Left lobe of liver (tissue), 2 donors: ENCODE measurements around the gene KIF4A. TPM values are rescaled to one million over a fixed set of nuclear protein-coding genes. Genes with fewer than 3 reads are reported as not detected.
"Not testable (repeated sequence)": the region's sequence is repeated elsewhere in the genome, so short reads cannot be mapped to it uniquely, and the experiment has no call there.

ENCODE experiments used
- ATAC-seq: fragments of 200-7000 bp; cut with Tn5 transposase; one replicate; pipeline ENCODE4 v1.9.1; 2020; ENCODE audit warnings: mild to moderate bottlenecking, moderate library complexity
- DNase-seq: peaks from one replicate; pipeline ENCODE4 v3.0.0-alpha.2; 2020; ENCODE audit warnings: low spot score
- total RNA-seq: library from RNA; stranded (reverse); gene quantifications from one replicate; pipeline ENCODE4 v1.2.1, GENCODE V29; 2021
- donor health status: DM: no; HTN: no; CAD: no; lungs with moderate emphysema.
- donor health status: DM: no; HTN: yes; CAD: no.

KIF4A gene
- total RNA-seq, 1 donor from 2014 or later = 0.15 TPM

DNA sequence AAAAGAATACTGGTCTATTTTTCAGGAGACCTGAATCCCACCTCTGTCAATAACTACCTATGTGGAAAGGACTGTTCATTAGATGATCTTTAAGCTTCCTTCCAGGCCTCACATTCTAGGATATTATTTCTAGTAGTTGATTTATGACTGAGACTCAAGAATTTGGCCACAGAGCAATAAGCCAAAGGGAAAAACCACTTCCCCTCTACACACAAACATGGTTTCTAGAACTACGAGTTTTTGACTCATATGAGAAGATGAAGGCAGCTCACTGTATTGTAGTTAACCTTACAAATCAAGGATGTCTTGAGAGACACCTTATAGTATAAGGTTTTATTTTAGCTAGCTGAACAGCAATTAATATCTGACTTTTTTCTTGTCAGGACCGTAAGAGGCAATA, 96.3 kb downstream of the KIF4A start:
- DNase-seq (no peak), ATAC-seq (no peak)

DNA sequence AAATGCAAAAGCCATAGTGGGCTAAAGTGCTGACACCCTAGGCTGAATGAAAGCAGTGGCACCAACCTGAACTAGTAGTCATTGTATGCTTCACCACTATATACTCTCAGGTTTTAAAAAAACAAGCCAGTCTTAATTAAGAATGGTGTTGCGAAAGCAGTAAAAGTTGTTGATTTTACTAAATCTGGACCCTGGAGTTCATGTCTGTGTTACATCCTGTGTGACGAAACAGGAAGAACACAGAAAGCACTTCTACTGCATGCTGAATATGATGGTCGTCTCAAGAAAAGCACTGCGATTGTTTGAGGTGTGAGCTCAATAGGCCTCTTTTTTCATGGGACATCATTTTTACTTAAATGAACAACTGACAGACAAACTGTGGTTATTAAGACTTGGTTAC, 109.0 kb downstream of the KIF4A start:
- DNase-seq (no peak), ATAC-seq (no peak)

DNA sequence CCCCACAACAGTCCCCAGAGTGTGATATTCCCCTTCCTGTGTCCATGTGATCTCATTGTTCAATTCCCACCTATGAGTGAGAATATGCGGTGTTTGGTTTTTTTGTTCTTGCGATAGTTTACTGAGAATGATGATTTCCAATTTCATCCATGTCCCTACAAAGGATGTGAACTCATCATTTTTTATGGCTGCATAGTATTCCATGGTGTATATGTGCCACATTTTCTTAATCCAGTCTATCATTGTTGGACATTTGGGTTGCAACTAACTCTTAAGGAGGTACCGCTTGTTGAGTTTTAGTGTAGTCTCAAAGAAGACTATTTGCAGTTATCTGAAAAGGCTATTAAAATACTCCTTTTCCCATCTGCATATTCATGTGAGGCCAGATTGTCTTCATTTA, 110.3 kb downstream of the KIF4A start:
- not testable (repeated sequence) for DNase-seq, ATAC-seq

DNA sequence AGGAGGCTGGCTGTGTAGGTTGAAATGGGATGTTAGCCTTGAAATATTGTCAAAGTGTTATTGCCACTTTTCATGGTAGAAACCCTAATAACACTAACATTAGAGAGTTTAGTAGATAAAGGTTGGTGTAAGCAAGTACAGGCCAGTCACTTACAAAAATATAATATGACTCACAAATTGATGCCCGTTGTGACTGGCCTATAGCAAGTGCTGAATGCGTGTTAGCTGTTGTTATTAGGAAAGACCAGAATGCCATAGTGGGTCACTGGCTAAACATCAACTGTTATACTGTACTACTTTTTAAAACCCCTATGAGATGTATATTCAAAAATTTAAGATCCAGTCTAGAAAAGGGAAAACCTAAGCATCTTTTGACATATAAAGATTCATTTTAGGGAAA, 112.8 kb downstream of the KIF4A start:
- ATAC-seq (no peak), DNase-seq (no peak)

DNA sequence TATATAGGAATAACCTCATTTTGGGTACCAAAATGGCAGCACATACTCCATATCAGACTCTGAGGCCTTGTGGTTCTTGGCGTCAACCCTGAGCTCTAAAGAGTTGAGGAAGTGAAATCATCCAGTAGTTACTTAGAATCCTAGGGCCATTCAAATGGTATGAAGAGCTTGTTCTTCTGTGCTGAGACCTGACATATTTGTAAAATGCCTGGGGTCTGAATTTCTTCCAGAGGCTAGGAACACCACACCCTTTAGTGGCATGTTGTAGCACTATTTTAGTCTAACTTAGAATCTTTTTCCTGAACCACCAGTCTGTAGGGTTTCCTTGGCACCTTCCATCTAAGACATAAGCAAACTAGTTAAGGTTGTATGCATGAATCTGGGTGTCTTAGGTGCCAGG, 115.1 kb downstream of the KIF4A start:
- DNase-seq = no peak
- no peak for ATAC-seq

DNA sequence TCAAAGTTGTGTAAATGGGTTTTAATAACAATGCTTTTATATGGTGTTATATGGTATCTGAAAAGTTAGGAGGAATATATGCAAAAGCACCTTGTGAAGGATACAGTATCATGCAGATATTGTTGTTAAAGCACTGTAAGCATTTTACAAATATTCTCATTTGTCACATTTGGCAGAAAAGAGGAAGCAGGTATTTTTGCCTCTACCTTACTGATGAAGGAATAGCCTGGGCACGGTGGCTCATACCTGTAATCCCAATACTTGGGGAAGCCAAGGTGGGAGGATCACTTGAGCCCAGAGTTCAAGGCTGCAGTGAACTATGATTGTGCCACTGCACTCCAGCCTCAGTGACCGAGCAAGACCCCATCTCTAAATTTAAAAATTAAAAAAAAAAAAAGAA, 121.0 kb downstream of the KIF4A start:
- no peak for DNase-seq
- ATAC-seq = no peak

DNA sequence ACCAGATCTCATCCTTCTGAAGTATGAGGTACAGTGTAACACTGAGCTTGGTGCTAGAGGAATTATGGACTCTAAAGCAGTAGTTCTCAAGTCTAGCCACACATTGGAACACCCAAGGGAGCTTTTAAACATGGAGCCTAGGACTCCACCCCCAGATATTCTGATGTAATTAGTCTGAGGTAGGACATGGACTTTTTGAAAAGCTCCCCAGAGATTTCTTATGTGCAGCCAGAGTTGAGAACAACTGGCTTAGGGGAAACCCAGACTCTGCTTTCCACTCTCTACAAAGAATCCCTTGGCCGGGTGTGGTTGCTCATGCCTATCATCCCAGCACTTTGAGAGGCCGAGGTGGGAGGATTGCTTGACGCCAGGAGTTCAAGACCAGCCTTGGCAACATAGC, 121.6 kb downstream of the KIF4A start:
- DNase-seq = no peak
- no peak for ATAC-seq

DNA sequence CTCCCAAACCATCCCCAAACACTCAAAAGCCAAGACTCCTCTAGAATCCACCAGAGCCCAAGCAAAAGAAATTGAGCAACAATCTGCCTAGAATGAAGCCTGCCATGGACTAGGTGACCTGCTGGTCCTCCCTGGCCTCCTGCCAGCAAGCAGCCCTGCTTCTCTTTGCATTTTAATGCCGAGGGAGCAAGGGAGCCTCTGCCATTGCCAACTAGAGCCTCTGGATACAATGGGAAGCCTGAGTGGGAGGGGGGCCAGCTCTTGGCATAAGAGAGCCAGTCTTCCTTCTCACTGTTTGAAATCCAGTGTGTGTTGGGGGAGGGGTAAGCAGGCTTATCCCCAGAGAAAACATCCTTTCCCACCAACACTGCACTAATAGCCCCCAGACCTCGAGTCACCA, 131.7 kb downstream of the KIF4A start:
- ATAC-seq = no peak
- DNase-seq = no peak

DNA sequence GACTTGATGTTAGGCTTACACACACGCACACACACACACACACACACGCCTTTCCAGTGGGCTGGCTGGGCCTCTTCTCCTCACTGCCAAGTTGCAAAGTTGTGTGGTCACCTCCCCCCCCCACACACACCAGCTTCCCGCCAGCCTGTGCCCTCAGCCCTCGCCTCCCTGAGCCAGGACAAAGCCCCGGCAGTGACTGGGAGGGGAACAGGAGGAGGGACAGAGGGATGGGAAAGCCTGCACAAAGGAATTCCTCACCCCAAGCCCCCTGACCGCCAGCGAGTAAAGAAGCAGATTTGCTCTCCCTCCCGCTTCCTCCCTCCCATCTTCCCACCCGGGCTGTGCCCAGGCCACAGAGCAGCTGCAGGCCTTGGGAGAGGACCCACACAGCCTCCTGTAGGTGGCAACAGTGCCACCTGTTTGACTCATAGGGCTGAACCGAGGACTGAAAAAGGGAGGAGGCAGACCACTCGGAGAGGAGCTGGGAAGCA, 133.0 kb downstream of the KIF4A start, which contains the start of gene GDPD2:
Gene GDPD2 (plus strand): TSS at position 464 of the 491 bp plus-strand sequence. CDS start 1,671 bp downstream, outside the sequence.
- no peak for ATAC-seq
- DNase-seq = no peak

DNA sequence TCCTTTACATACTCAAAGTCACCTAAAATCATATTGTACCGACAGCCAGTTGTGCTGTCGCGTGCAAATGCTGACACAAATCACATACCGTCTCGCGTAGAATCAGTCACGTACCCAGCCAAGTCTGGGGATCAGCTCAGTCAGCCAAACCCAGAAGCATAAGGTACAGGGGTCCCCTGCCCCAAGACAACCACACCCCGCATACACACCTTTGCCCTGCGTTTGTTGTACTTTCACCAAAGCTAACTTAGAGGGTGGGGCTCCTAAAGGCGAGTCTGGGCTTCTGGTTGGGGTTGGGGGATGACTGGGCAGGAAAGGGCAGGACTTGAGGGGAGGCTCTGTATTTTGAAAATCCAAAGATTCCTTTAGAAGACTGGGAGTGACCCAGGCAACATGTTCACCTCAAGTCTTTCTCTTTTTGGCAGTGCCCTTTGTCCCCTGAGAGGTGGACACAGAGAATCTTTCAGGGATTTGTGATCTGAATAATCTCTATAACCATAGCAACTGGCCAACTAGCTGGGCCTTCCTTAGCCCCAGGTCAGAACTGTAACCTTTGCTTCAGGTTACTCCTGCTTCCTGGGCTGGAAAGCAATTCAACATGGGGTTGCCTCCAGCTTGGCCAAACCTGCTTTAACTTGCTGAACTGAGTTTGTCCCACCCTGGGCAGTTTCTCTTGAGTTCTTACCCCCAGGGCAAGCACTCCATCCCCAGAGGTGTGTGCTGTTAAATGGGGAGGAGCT, 134.2 kb downstream of the KIF4A start:
- DNase-seq (no peak), ATAC-seq (no peak)

DNA sequence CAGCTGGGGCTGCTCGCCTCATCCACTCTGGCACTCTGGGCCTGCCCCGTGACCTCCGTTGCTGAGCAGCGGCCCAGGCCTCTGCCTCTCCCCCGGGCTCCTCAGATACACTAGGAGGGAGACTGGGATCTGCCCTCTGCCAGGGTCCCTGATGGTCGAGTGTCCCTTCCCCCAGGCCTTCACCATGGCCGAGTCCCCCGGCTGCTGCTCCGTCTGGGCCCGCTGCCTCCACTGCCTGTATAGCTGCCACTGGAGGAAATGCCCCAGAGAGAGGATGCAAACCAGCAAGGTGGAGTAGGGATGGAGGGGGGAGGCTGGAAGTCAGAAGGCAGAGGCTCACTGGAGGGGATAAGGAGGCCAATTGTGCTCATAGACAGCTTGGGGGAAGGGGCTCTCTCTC, 134.9 kb downstream of the KIF4A start:
- DNase-seq (no peak), ATAC-seq (no peak)

DNA sequence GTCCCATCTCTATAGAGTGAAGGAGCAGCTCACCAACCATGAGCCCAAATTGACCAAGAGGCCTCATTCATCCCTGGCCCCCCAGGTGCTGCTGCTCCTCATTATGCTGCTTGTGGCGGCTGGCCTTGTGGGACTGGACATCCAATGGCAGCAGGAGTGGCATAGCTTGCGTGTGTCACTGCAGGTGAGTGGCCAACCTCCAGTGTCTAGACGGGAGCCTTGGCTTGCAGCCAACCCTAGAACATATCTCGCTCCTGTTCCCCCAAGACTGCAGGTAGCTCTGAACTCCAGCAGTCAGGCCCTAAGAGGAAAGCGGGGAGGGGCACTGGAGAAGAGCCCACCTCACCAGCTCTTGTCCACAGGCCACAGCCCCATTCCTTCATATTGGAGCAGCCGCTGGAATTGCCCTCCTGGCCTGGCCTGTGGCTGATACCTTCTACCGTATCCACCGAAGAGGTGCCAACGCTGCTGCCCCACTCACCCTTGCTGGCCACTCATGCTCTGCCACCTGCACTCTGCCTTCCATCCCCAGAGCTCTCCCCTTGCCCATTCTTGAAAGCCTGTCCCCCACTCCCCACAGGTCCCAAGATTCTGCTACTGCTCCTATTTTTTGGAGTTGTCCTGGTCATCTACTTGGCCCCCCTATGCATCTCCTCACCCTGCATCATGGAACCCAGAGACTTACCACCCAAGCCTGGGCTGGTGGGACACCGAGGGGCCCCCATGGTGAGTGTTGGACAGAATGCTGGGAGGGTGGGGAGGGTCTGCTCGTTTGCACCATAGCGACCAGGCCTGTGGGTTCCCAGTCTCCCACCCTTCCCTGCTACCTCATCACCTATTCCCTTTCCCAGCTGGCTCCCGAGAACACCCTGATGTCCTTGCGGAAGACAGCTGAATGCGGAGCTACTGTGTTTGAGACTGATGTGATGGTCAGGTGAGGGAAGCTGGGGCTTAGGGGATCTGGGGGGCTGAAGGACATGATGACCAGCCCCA, 136.7 kb downstream of the KIF4A start:
- ATAC-seq (no peak), DNase-seq (no peak)

DNA sequence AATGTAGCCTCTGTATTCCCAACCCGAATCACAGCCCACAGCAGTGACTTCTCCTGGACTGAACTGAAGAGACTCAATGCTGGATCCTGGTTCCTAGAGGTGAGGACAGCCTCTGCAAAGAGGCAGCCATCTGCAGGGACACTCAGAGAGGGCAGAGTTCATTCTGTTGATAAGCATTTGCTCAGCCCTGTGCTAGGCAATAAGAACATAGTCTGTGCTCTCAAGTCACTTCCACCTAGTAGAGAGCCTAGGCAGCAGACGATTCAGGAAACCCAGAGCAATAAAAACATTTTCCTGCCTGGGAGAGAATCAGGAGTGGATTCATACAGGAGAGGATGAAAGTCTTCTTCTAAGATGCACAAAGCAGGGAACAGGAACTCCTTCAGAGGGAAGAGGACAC, 137.5 kb downstream of the KIF4A start:
- DNase-seq = no peak
- ATAC-seq = no peak

DNA sequence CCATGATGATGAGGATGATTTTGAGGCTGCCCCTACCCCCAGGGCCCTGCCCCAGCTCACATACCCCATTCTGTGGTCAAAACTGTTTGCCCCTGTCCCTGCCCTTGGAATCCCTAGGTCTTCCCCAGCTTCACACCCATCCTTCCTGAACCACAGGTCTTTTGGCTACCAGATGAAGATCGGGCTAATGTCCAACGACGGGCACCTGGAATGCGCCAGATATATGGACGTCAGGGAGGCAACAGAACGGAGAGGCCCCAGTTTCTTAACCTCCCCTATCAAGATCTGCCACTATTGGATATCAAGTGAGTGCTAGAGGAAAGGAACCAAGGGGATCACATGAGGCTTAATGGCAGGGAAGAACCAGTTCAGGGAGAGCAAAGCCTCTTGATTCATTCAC, 139.9 kb downstream of the KIF4A start:
- DNase-seq (no peak), ATAC-seq (no peak)

DNA sequence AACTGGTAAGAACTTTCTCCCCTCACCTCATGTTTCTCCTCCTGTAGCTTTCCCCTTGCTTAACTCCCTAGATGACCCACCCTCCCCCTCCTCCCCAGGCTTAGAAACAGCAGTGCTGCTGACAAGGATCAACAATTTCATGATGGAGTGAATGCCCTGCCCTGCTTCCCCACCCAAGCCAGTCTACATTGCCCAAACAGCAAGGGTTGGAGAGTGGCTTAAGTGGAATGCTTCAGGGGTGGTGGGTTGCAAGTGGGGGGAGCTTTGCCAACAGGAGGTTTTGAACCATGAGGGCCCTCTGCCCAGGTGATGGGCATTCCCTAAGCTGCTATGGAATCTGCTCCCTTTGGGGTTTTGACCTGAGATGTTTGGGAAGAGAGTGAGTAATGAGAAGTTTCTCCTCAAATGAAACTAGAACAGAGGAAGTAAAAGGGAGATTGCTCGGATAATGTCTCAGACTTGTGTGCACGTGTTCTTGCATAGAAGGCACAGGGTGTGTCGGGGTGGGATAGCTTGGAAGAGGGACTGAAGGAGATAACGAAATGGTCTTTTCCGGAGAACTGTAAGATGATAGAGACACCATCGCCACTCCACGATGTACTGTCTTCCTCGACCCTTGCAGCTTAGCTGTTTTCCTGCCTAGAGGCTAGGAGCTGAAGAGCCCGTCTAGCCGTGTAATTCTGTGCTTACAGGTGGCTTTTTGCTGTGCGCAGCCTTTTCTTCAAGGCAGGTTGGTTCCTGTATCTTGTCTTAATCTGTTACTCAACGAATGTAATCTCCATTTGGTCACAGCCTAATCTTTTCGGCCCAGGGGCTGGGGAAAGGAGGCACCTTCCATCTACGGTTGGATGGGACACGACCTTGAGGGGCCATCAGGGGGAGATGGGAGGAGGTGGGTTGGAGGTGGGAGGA, 143.3 kb downstream of the KIF4A start:
- ATAC-seq = no peak
- no peak for DNase-seq

DNA sequence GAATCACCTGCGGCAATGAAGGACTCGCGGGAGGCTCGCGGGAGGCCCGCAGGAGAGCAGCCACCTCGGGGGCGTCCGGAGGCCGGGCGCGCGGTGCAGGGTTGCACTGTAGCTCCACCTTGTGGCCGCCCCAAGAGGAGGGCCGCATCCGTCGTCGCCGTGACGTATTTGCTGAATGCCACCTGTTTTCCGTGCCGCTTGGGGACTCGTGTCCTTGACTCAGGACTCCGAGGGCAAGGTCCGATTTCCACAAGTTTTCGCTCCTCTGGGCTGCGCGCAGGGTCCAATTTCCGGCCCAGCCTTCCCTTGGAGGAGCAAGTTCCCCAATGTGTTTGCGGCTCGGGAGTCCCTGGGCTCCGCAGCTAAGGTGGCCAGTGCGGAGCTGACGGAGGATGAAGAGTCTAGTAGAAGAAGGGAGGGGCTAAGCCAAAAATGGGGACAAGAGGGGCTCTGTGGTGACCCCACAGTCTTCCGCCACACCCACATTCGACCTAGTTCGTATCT, 144.0 kb downstream of the KIF4A start:
- DNase-seq (peak; percentile 70), ATAC-seq (peak; percentile 88)

DNA sequence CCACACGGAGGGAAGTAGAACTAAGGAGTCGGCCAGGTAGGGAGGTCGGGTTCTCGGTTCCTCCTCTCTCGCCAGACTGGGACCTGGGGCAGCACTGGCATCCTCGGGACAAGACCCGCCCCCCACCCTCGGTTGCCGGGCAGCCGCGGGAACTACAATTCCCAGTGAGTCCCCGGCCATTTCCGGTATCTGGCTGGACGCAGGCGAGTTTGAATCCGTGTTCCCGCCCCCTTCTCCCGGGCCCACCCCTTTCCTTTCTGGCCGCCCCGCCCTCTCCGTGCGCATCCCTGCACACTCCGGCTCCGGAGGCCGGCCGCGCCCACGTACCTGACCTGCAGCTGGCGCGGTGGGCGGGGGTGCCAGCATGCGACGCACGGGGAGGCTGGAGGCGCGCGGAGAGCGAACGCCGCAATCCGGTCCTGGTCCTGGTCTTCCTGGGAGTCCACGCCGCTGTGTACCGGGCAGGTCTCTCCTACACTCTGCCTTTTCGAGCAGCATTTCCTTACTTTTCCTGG, 144.5 kb downstream of the KIF4A start:
- peak; percentile 80 for DNase-seq
- ATAC-seq = peak; percentile 93

DNA sequence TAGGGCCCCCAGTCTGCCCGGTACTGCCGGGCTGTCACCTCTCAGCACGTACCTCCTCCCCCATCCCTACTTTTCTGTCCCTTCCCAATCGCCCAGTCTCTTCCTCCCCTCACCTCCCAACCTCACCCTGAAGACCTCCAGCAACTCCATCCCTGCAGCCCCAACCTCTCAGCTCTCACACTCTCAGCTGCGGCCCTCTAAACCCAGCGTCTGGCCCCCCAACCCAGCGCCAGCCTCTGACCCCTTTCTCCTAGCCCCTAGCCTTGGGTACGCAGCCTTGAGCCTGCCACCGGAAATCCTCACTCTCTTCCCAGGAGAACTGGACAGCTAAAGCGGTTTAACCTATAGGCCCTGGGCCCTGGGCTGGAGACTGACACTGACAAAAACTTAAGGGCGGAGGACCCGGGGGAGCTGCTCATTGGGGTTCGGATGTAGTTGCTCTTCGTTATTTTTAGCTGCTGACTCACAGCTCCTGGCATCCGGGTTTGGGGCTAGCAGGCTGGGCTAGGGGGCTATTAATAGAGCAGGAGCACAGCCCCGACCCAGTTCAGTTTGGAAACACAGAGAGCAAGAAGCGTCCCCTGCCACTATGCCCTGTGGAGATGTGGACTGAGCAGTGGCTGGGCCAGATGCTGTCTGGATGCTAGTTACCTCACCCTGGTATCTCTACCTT, 145.1 kb downstream of the KIF4A start:
- DNase-seq (no peak), ATAC-seq (no peak)

DNA sequence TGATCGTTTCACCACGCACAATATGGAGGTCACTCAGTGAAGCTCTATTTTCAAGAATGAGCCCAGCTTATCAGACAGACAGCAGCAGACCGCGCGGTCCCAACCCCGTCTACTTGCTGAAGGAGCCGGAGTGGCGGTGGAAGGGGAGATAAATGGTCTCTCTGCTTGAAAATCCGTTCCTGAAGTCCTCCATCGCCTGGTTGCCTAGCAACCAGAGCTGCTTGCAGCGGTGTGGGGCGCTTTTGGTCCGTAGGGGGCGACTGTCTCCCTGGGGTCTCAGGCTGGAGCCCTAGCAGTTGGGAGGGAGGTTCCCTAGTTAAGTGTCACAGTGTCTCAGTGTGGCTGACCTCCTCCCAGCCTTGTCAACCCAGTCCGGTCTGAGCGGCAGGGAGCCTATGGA, 146.4 kb downstream of the KIF4A start:
- ATAC-seq (no peak), DNase-seq (no peak)

DNA sequence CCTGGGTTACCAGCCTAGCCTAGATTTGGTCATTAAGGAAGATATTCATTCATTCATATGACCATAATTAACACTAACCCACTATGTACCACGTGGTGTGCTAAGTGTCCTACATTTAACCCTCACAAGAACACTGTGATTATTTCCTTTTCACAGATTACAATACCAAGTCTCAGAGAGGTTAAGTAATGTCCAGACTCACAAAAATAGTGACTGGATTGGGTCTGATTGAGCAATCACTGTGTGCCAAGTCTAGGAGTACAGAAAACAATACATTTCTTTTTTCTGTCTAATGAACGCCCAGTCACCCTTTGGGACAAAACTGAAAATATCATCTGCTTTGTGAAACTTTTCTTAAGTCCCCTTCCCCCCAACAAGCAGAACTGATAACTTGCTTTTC, 147.1 kb downstream of the KIF4A start:
- no peak for DNase-seq
- no peak for ATAC-seq
